ENCODE data around the gene ILKAP.

The ILKAP gene, protein sequence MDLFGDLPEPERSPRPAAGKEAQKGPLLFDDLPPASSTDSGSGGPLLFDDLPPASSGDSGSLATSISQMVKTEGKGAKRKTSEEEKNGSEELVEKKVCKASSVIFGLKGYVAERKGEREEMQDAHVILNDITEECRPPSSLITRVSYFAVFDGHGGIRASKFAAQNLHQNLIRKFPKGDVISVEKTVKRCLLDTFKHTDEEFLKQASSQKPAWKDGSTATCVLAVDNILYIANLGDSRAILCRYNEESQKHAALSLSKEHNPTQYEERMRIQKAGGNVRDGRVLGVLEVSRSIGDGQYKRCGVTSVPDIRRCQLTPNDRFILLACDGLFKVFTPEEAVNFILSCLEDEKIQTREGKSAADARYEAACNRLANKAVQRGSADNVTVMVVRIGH
- 45.9 to 67.6 reads per million in 2 donors for total RNA-seq

DNA sequence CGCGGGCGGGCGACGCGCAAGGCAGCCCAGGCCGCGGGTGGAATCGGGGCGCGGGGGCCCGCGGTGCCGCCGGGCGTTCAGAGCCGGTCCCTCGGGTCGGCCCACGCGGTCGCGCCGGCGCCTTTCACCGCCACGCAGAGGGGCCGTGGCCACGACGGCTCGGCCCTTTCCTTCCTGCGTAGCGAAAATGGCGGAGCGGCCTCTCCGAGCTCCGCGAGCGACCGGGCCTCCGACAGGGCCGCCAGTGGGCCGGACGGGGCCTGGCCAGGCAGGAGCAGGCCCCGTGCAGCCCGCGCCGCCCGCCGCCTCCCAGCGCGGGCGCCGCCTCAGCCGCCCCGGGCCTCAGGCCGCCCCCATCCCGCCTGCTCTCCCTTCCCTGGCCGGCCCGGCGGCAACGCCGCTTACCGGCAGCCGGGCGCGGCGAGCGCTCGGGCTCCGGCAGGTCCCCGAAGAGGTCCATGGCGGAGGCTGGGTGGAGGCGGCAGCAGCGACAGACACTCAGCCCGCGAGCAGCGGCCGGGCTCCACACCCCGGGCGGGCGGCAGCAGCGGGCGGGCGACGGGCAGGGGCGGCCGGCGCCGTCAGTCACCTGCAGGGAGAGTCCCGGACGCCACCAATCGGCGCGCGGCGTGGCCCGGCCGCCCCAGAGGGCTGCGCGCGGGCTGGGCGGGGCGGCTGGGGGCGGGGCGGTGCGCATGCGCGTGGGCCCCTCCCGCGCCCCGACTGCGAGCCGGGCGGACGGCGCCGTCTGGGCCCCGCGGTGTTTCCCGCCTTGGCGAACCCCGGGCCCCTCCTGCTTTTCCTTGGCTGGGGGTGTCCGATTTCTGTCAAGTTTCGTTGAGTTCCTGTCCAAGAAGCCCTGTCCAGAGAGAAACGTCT is at the start of gene ILKAP:
ILKAP (minus strand) TSS at position 602 of the 879 bp plus-strand sequence; CDS start at position 460, 142 bp downstream.
- DNase-seq, result peak; percentile 91

DNA sequence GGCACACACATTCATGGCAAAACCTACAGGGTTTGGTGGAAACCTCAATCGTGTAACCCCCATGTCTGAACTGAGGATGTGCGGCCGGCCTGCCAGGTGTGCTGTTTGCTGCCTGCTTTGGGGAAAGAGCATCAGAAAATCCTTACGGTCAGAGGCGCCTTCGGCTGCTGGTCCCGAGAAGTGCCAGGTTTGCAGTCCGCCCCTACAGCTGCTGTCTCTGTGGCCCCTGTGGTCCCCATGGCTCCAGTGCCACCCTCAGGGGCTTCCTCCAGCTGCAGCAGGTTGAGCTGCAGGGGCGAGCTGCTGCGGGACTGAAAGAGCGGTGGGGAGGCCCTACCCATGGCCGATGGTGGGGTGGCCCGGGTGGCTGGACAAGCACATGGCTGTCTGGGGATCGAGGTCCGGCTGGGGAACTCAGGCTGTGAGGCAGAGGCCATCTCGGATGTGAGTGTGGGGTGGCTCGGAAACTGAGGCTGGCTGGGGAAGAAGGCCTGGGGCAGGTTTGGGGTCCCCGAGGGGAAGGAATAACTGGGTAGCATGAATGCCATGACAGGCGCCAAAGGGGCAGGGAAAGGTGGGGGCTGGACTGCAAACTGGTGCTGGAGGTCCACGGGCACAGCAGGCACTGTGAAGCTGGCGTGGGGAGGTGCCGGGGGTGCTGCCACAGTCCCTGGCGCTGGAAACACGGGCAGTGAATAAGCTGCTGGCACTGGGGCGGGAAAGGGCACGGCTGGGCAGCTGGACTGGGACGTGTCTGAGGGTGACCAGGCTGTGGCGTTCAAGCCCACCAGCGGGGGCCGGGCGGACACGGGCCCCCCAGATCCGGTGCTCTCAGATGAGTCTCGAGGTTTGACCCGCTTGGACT is 49.5 kb upstream of the ILKAP start:
- DNase-seq, result no peak

DNA sequence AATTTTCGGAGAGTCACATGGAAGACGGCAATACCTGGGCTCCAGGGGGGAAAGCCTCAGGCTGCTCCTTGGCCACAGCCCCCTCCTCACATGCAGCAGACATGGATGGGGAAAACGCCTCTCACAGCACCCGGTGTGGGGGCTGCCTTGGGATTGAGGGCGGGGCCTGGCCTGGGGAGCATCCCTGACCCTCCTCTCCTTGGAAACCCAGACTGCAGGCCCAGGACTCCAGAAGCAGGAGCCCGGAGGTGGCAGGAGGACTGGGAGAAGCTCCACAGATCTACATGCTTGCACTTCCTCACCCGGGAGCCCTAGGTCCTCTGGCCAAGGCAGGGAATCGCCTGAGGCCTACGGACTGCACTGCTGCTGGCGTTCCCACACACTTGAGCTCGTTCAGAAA is 48.5 kb upstream of the ILKAP start:
- no peak for DNase-seq

- no peak for DNase-seq
Measured at GRCh38 chr2:238251331-238251730, 47.8 kb upstream of the ILKAP start.

- no peak for DNase-seq
Measured at GRCh38 chr2:238250896-238251295, 47.4 kb upstream of the ILKAP start.

DNA sequence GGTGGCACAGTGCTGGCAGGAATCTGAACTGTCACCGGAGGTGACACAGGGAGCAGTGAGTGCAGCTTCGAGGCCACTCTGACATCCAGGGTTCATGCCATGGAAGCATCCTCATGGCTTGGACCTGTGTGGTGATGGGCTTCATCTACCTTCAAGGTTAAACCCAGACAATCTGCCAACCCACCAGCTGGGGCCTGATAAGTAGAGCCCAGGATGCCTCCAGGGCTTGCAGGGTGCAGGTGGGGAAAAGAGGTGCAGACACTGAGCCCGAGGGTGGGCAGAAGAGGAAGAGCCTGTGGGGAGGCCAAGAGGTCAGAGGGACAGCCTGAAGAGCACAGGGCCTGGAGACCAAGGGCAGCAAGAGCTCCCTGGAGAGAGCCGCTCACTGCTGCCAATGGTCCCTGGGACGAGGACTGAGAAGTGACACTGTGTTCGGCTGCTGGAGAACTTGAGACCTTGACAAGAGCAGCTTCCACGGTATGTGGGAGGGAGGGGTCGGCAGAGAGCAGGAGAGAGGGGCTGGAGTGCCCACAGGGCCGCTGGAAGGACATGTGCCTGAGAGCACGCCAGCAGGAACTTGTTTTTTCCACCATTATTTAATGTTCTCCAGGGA is 44.5 kb upstream of the ILKAP start:
- DNase-seq, result no peak

DNA sequence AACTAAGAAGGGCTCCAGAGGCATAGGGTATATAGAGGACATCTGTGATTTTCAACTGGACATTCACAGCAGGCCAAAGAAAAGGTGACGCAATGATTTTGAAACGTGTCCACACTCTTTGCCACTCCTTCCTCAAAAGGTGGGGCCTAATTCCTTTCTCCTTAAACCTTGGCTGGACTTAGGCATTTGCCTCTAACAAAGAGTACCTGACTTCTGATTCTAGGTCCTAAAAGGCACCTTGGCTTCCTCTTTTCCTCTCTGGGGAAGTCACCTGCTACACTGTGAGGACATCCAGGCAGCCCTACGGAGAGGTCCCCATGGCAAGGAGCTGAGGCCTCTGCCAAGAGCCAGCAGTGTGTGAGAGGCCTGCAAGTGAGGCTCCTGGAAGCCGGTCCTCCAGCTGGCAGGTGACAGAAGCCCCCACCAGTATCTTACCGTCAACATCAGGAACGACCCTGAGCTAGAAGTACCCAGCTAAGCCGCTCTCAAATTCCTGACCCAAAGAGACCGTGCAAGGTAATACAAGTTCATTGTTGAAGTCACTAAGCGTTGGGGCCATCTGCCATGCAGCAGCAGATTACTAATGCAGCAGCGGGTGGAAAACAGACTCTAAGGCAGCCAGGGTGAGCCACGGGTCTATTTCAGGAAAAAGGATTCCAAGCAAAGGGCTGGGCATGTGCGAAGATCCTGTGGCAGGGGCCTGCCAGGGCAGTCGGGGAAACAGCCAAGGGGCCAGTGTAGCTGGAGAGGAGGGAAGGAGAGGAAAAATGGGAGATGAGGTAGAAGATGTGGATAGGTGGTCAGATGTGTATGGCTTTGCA is 43.7 kb upstream of the ILKAP start:
- DNase-seq, result no peak

GRCh38 chr2:238244151-238244550 is 40.7 kb upstream of the ILKAP start:
- DNase-seq, result no peak

DNA sequence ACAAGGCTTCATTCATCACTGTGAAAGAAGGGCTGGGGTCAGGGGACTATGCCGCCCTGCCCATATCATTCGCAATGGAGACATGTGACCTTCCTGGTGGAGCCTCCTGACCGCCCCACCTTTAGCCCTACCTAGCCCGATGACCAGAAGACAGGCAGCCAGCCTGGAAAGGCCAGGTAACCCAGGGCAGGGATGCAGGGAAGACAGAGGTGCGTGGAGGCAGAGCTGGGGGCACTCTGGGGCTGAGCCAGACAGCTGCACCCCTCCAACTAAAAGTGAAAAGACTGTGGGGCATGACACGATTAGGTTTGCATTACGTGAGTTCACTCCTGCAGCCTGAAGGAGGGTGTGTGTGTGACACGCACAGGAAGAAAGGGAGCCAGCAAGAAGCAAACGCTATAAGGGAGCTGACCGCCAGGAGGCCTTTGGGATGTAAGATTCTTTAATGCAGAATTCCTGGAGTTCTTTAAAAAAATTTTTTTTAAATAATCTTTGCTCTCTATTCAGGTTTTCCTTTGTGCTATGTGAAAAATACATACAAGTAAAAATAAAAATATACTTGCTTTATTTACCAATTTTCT is 40.1 kb upstream of the ILKAP start:
- no peak for DNase-seq

DNA sequence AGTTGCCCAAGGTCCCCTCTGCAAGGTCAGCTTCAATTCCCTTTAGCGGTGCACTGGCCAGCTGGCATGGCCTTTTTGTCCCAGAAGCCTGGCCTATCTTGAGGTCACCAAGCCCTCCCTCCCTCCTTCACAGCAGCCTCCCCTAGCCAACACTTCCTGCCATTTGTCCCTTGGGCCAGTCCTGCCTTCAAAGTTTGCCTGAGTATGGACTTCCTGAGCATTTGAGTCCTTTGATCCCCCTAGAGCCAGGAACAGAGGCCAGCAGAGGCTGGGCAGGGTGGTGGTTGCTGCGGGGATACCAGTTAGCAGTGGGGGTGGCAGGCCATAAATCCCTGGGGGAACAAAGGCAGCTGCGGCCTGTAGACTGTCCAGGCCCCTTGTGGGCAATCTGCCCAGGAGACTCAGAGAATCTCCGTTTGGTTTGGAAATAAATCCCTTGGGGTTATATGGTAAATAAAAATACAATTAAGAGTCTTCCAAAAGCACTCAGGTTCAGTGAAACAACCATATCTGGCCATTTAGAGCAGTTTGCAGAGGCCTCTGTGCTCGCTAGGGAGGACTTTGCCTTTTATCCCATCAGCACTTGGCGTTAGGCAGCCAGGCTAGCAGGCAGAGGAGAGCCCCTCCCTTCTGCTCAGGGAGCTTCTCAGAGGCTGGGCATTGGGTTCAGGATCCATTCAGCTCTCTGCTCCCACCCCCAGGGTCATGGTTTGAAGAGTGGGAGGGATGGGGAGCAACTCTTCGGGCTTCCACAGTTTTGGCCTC is 39.4 kb upstream of the ILKAP start:
- no peak for DNase-seq

DNA sequence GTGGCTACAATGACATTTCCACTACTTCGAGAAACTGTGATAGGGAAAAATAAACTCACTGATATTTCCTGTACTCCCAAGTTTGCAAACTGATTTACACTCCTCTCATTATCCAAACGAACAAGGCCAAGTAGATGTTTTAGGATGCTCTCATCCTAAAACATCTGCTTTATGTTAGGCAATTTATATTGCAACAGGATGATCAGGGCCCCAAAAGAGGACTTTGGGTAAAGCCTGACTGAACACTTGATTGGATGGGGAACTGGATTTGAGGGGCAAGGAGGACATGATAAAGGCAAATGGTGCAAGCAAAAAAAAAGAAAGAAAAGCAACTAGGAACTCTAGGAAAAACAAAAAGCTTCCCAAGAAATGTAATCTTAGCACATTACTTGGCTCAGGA is 38.5 kb upstream of the ILKAP start:
- DNase-seq, result no peak

DNA sequence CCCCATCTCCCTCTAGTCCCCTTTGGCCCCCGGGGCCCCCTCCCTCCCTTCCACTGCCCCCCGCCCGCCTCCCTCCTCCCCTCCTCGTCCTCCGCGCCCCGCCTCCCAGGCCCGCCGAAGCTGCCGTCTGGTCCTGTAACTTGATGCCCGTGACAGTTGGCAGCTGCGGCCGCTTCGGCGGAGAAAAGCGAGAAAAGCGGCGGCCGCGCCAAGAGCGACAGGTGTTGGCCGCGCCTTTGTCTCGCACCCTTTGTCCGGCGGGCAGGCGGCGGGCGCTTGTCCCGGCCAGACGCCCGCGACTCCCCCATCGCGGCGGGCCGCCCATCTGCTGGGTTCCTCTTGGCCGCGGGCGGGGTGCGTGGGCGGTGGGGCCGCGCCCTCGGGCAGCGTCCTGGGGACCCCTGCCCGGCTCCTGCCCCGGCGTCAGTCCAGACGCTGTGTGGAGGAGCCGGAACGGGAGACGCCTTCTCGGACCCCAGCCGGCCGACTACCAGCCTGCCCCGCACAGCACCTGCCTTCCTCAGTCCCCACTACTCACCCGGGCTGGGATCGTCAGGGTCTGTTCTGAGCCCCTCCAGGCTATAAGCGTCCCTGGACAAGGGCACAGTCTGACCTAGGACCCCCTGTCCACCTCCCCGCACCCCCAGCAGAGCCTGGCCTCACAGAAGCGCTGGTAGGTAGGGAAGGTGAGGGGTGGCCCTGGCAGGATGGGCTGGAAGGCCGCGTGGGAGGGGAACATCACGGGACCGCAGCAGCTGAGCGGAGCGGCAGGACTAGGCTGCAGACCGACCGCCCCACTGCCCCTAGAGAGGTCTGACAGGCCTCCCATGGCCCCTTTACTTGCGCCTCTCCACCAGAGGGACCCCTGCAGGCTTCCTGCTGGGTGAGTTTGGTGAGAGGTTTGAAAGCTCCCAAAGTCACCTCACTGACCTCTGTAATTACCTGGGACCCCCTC is 37.5 kb upstream of the ILKAP start:
- DNase-seq, result peak; percentile 21

GRCh38 chr2:238239863-238240756 is 36.6 kb upstream of the ILKAP start, which contains the start of gene HES6:
HES6 (minus strand) TSS chr2:238240038; CDS start chr2:238239905, 133 bp downstream.
- peak; percentile 68 for DNase-seq

DNA sequence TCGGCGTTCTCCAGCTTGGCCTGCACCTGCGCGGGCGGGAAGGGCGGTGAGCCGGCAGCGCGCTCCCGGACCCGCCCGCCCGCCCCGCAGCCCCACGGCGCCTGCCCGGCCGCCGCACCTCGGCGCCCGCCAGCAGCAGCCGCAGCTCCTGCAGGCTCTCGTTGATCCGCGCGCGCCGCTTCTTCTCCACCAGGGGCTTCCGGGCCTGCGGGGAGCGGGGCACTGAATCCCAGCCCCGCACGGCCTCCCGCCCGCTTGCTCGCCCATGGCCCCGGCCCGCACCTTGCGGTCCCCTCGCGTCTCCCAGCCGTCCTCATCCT is 36.0 kb upstream of the ILKAP start:
- peak; percentile 36 for DNase-seq

DNA sequence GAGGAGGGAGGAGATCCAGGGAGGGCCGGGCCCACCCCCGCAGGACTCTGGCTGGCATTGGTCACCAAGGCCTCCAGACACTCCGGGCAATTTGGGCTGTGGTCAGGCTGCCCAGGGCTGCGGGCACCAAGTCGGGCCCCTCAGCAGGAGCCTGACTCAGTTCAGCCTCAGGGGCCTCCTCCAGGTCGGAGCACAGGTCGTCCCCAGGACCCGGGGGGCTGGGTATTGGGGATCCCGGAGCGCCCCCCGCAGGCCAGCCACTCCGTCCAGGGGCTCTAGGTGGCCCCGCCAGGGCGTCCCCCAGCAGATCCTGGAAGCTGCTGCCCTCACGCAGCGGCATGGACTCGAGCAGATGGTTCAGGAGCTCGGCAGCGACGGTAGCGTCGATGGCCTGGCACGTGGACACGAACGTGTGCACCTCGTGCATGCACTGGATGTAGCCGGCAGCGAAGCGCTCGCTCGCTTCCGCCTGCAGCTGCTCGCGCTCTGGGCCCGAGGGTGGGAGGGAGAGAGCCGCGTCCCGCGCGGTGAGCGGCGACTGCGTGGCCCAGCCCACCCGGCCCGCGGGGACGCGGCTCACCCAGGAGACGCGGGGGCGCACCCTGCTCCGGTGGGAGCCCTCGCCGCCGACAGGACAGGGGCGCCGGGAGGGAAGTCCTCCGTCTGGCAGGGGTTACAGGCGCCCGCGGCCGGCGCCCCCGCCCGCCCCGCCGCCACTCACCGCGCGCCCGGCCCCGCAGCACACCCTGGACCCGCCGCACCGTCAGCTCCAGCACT is 35.5 kb upstream of the ILKAP start:
- peak; percentile 20 for DNase-seq

GRCh38 chr2:238238311-238238765 is 34.8 kb upstream of the ILKAP start:
- no peak for DNase-seq

All from T-helper 9 cell (primary cell).